HPDE6-E6E7 (cell line): ENCODE measurements around the gene NCAN.

Experiments
- DNase-seq: peaks from one replicate; pipeline ENCODE4 v3.0.0; 2011; ENCODE audit warnings: missing footprints; ENCODE audit errors: extremely low spot score

NCAN gene

DNA sequence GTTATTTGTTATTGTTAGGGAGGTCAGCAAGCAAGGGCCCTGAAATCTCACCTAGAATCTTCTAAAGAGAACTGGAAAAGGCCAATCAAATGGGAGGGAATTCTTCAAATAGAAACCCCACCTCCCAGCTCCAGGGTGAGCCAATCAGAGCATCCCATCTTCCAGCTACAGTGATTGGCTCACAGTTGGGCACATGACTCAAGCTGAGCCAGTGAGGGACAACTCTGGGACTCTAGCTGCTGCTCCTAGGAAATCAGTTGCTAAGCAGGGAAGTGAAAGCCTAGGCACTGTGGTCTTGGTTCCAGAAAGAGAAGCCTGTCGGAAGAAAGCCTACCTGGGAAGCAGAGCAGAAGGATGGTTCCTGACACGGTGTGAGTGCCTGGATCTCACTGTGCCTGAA, 48.0 kb downstream of the NCAN start:
- DNase-seq: peak; percentile 39

- no peak for DNase-seq
Measured at GRCh38 chr19:19260417-19261214, 48.9 kb downstream of the NCAN start.

GRCh38 chr19:19261350-19262189, 49.8 kb downstream of the NCAN start:
- no peak for DNase-seq

DNA sequence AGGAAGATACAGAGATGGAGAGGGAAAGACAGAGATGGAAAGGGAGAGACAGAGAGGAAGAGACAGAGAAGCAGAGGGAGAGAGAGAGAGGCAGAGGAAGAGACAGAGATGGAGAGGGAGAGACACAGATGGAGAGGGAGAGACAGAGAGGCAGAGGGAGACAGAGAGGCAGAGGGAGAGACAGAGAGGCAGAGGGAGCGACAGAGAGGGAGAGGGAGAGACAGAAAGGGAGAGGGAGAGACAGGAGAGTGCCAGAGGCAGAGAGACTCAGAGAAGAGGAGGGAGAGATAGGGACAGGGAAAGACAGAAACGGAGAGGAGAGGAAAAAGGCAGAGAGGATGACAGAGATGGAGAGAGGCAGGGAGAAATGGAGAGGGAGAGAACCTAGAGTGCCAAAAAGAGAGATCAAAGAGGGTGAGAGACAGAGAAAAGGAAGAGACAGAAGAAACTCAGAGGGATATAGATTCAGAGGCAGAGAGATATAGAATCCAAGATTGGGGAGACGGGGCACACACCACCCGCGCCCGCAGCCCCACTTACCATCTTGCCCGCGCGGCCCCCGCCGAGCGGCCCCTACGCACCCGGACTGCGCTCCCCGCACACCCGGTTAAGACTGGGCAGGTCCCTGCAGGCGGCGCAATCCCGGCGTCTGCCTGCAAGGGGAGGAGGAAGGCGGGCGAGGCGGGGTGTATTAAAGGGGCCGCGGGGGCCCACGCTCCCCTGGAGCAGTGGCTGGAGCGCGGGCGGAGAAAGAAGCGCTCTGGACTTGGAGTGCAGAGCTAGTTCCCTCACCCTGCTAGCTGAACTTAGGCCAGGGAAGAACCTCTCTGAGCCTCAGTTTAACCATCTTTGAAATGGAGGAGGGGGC, 50.7 kb downstream of the NCAN start:
- DNase-seq: no peak

GRCh38 chr19:19263886-19264487, 52.2 kb downstream of the NCAN start:
- DNase-seq: no peak

GRCh38 chr19:19267305-19267704, 55.5 kb downstream of the NCAN start:
- no peak for DNase-seq

DNA sequence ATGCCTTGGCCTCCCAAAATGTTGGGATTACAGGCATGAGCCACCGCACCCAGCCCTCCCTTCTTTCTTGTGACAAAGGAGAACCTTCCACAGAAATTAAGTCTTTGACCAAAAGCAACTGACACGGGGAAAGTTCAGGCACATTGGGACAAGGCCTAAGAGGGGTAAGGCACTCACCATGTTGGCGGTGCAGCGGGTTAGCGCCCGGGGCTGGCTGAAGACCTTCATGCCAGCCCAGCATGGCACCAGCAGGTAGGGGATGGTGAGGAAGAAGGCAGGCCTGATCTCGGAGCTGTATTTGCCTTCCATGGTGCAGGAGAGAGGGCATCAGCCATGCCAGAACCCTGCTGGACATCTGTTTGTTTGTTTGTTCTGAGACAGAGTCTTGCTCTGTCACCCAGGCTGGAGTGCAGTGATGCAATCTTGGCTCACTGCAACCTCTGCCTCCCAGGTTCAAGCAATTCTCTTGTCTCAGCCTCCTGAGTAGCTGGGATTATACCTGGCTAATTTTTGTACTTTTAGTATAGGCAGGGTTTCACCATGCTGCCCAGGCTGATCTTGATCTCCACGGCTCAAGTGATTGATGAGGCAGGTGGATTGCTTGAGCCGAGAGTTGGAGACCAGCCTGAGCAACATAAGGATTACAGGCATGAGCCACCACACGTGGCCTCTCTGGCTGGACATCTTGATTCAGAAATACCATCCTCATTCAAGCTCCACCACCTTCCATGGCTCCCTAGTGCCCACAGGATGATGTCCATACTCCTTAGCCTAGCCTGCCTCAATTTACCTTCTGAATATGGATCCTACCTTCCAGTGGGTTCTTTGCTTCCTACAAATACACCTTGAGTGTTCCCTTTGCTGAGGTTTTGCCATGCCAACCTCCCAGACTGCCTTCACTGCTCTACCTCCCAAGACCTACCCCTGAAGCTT, 57.0 kb downstream of the NCAN start:
- no peak for DNase-seq

DNA sequence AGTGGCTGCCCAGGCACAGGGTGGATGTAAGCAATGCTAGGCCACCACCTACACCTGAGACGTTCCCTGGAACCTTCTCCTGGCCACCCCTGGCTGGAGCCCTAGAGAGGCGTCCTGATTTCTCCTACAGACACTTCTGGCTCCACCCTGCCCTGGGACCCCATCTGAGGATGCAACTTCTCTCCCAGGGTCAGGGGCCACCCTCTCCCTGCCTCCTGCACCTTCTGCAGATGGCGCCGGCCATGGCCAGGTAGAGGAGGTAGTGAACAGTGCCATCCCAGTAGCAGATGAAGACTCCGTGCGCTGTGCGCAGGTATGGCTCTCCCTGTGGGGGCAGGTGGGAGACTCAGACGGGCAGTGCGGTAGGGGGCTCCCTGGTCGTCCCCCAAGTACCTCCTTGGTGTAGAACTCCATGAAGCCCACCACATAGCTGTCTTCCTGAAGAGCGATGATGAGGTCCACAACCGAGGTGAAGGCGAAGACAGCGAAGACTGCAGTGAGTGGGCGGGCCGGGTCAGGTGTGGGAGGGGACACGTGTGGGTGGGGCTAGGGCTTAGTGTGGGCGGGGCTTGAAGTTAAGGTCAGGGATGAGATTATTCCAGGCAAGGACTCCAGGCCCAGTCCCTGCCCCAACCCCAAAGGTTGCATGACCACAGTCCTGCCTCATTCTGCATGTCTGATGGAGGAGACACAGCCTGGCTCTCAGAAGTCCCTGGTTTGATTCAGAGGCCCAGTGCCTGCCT, 58.4 kb downstream of the NCAN start:
- no peak for DNase-seq

- DNase-seq: no peak
Measured at GRCh38 chr19:19270749-19271571, 59.2 kb downstream of the NCAN start.

GRCh38 chr19:19271828-19272599, 60.3 kb downstream of the NCAN start:
- no peak for DNase-seq

DNA sequence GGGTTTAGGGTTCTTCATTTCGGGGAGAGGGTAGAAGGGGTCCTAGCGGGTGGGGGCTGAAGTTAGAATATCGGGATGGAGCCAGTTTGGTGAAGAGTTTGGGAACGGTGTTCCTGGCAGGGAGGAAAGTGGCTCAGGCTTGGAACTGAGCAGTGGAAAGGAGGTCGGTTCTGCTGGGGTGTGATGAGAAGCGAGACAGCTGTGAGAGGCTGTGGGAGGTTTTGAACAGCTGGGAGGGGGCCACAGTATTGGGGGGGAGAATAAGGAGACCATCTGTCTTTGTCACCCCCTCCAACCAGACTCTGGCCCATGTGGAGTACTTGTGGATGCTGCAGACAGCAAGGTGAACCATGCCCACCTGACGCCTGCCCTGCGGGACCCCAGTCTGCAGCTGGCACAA, 62.4 kb downstream of the NCAN start:
- DNase-seq: no peak

GRCh38 chr19:19274716-19275565, 63.2 kb downstream of the NCAN start:
- DNase-seq: no peak

DNA sequence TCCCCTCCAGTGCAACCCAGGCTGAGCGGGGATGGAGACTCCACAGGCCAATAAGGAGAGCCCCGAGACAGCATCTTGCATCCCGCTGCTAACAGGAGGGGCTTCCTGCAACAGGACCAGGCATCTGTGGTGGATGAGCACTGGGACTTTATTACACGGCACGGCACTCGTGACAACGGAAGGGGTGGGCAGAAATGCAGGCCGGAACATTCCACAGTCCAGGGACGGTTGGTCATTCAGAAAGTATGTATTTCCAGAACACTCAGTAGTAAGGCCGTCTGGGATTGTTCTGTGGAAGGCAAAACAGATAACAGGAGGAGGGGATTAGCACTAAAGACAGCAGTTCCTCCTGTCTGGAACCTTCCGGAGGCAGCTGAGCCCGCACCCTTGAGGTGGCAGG, 64.6 kb downstream of the NCAN start:
- no peak for DNase-seq

- no peak for DNase-seq
Measured at GRCh38 chr19:19276851-19277250, 65.1 kb downstream of the NCAN start.

DNA sequence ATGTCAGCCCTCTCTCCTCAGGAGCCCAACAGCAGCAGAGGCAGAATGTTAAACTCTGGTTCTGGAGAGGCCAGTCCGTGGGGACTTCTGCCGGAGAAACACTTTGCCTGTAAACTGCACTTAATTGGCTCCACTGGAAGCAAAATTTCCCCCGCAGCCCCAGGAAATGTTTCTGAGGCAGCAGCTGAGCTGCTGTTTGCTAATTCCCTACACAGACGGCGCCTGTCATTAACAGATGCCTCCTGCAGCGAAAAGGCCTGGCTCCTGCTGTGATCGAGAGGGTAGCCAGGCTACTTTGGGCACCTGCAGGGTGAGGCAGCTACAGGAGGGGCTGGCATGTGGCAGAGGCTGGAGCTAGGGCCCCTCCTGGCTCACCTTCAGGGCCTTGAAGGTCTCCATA, 66.6 kb downstream of the NCAN start:
- DNase-seq: no peak

DNA sequence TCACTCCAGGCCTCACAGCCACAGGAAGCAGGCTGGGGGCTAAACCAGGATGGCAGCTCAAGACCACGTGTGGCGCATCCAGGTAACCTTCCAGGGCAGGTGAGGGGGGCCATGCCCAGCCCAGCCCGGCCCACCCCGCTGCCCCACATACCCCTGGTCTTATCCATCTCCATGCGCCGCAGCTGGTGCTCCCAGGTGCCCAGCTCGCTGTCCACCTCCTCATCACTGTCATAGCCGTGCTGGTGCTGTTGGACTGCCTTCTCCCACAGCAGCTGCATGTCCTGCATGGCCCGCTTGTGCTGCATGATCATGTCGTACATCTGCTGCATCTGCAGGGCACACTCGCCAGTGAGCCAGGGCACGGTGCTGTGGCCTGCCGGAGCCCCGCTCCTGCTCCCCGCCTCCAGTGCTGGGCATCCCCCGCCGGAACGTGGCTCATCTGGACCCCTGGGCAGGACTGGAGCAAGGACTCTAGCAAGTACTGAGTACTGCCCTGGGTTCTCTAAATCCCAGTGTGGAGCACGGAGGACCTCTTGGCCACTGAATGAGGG, 67.4 kb downstream of the NCAN start:
- no peak for DNase-seq

DNA sequence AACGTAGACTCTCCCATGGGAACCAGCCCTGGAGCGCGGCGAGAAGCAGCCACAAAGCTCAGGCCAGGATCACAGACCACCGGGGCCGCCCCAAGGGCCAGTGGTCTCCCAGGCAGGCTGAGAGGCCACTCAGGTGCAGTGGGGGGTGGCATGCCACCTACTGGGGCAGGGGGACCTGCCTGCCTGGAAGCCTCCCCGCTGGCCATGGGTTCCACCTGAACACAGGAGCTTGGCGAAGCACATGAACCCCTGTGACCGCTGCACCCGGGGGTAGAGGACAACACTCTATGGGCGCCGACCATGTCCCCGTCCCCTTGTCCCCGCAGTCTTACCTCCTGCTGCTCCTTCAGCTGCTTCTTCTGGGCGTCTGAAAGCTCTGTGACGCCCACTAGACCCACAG, 68.1 kb downstream of the NCAN start:
- DNase-seq: no peak
